HepG2 (cell line): ENCODE results near the gene SLC44A4. TPM values are rescaled to one million over a fixed set of nuclear protein-coding genes. Genes with fewer than 3 reads are reported as not detected.
A peak's percentile ranks its signal among the peaks of the same experiment; 100 is the strongest.

Experiments used
- EEA1 ChIP-seq: sonication (generic); formaldehyde crosslinking; IDR thresholded peaks from 2 replicates; pipeline ENCODE4 v1.5.1; 2020; ENCODE audit warnings: mild to moderate bottlenecking, missing genetic modification reagents, borderline replicate concordance
- FOSL1 ChIP-seq: sonication (generic); formaldehyde crosslinking; IDR thresholded peaks from 2 replicates; pipeline ENCODE4 v1.9.0; 2021; ENCODE audit warnings: missing genetic modification reagents, borderline replicate concordance
- FOXP4 ChIP-seq: sonication (generic); formaldehyde crosslinking; IDR thresholded peaks from 2 replicates; pipeline ENCODE4 v1.4.0; 2020; ENCODE audit warnings: missing genetic modification reagents
- GFI1 ChIP-seq: sonication (generic); formaldehyde crosslinking; IDR thresholded peaks from 2 replicates; pipeline ENCODE4 v1.5.0; 2020; ENCODE audit warnings: missing genetic modification reagents, mild to moderate bottlenecking, borderline replicate concordance
- HCFC1 ChIP-seq: fragments of 150-350 bp; IDR thresholded peaks from 2 replicates; pipeline ENCODE4 v1.6.1; 2014; ENCODE audit warnings: low read depth, low read length
- MBD4 ChIP-seq: IDR thresholded peaks from 2 replicates; pipeline ENCODE4 v1.6.1; 2012; ENCODE audit warnings: low read length, inconsistent platforms, borderline replicate concordance
- PHF21A ChIP-seq: sonication (generic); formaldehyde crosslinking; IDR thresholded peaks from 2 replicates; pipeline ENCODE4 v1.5.0; 2020; ENCODE audit warnings: mild to moderate bottlenecking, missing genetic modification reagents
- POLR2G ChIP-seq: fragments of 200-400 bp; formaldehyde crosslinking; IDR thresholded peaks from 2 replicates; pipeline ENCODE4 v1.6.1; 2018; ENCODE audit warnings: mild to moderate bottlenecking, low read depth, low read length, moderate library complexity
- SP140L ChIP-seq: sonication (generic); formaldehyde crosslinking; IDR thresholded peaks from 2 replicates; pipeline ENCODE4 v1.4.0; 2020; ENCODE audit warnings: missing genetic modification reagents, borderline replicate concordance
- TBX3 ChIP-seq: fragments of 450-650 bp; IDR thresholded peaks from 2 replicates; pipeline ENCODE4 v1.6.1; 2017; ENCODE audit warnings: antibody characterized with exemption, mild to moderate bottlenecking, inconsistent platforms, borderline replicate concordance
- TRIM24 ChIP-seq: sonication (generic); formaldehyde crosslinking; IDR thresholded peaks from 2 replicates; pipeline ENCODE4 v1.8.0; 2022; ENCODE audit warnings: mild to moderate bottlenecking, missing genetic modification reagents
- ZBED4 ChIP-seq: sonication (generic); formaldehyde crosslinking; IDR thresholded peaks from 2 replicates; pipeline ENCODE4 v1.4.0; 2020; ENCODE audit warnings: missing genetic modification reagents, borderline replicate concordance
- ZBTB20 ChIP-seq: sonication (generic); formaldehyde crosslinking; IDR thresholded peaks from 2 replicates; pipeline ENCODE4 v1.8.1; 2023; ENCODE audit warnings: missing genetic modification reagents, low read depth, mild to moderate bottlenecking, borderline replicate concordance
- ZBTB21 ChIP-seq: sonication (generic); formaldehyde crosslinking; IDR thresholded peaks from 2 replicates; pipeline ENCODE4 v1.4.0; 2020; ENCODE audit warnings: missing genetic modification reagents
- ZFX ChIP-seq: sonication (generic); formaldehyde crosslinking; IDR thresholded peaks from 2 replicates; pipeline ENCODE4 v1.4.0; 2020; ENCODE audit warnings: mild to moderate bottlenecking, low read depth, missing genetic modification reagents, moderate library complexity
- ZNF232 ChIP-seq: sonication (generic); formaldehyde crosslinking; IDR thresholded peaks from 2 replicates; pipeline ENCODE4 v1.4.0; 2020; ENCODE audit warnings: missing genetic modification reagents, borderline replicate concordance
- ZNF251 ChIP-seq: sonication (generic); formaldehyde crosslinking; IDR thresholded peaks from 2 replicates; pipeline ENCODE4 v1.9.0; 2021; ENCODE audit warnings: mild to moderate bottlenecking, missing genetic modification reagents
- ZNF543 ChIP-seq: sonication (generic); formaldehyde crosslinking; IDR thresholded peaks from 2 replicates; pipeline ENCODE4 v1.4.0; 2020; ENCODE audit warnings: mild to moderate bottlenecking, missing genetic modification reagents
- ZNF720 ChIP-seq: sonication (generic); formaldehyde crosslinking; IDR thresholded peaks from 2 replicates; pipeline ENCODE4 v1.4.0; 2020; ENCODE audit warnings: missing genetic modification reagents
- ZNF879 ChIP-seq: sonication (generic); formaldehyde crosslinking; IDR thresholded peaks from 2 replicates; pipeline ENCODE4 v1.8.1; 2023; ENCODE audit warnings: missing genetic modification reagents
- ZNF891 ChIP-seq: sonication (generic); formaldehyde crosslinking; IDR thresholded peaks from 2 replicates; pipeline ENCODE4 v1.5.0; 2020; ENCODE audit warnings: mild to moderate bottlenecking, missing genetic modification reagents
- polyA plus RNA-seq, 8 experiments: library from polyadenylated mRNA; depleted of rRNA in 3 of 8; stranded (reverse) in 7 of 8; unstranded in 1 of 8; fragments of >200 nt; fragmentation: Illumina TruSeq in 4 of 8; extraction: Trizol in 4 of 8; gene quantifications; 2 replicates each; pipeline versions ENCODE4 v1.2.1 to v1.2.3, GENCODE V29; 2011 to 2016; ENCODE audit warnings: low read depth in 4 of 8, missing spikeins in 1 of 8, mixed read lengths in 1 of 8; ENCODE audit not compliant: insufficient read depth in 1 of 8
- total RNA-seq, 5 experiments: library from RNA; depleted of rRNA; stranded (reverse); fragments of >200 nt; fragmentation: Illumina TruSeq; extraction: Trizol; gene quantifications; 2 replicates each; pipeline ENCODE4 v1.2.3, GENCODE V29; 2016; ENCODE audit warnings: low read depth in 1 of 5
- TF ChIP-seq, protein P1 (sequence below): sonication (generic); formaldehyde crosslinking; IDR thresholded peaks from 2 replicates; pipeline ENCODE4 v1.9.0; 2021; ENCODE audit warnings: missing genetic modification reagents, borderline replicate concordance

The SLC44A4 gene
- total and polyA plus RNA-seq, 2 of the 13 experiments (the other 11 are each of a cell fraction or from before 2014, with no cell fraction given), result 3.5 to 5.9 TPM

DNA sequence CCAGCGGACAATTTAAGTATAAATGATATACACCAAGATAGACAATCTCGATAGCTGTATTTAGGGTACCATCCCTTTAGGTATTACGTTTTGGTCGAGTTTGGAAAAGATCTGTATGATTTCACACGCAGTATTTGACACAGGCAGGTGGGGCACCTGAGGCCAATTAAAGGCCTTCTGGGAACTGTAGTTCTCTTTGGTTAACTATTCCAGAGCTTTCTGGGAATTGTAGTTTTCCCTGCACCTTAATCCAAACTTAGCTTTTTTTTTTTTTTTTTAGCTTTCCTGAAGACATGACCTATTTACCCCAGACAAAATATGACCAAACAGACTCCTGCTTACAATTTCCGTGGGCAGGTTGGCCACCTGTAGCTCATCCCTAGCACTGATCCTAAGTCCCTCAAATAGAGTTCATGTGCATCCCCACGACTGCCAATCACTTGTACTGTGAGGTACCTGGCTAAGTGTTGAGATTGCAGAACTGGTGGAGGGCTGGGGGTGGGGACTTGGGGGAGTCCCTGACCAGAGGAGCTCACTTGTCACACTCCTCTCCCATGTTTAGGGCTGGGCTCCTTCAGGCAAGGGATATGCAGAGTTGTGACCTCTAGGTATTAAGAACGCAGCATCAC is 19.7 kb upstream of the SLC44A4 start (continued):
- no peak for TF ChIP-seq SP140L
- TF ChIP-seq ZBED4 (CRISPR knock-in tag), result no peak
- no peak for TF ChIP-seq ZNF251 (CRISPR knock-in tag)
- TF ChIP-seq ZNF879, result no peak
- no peak for TF ChIP-seq FOSL1
- TF ChIP-seq GFI1 (CRISPR knock-in tag), result no peak
- TF ChIP-seq ZNF720, result no peak
- TF ChIP-seq ZBTB21, result 0 out of 2 replicates have a peak, but pooled peaks have one; percentile 48
- no peak for TF ChIP-seq ZBTB20 (CRISPR knock-in tag)
- TF ChIP-seq EEA1 (CRISPR knock-in tag), result no peak
- no peak for TF ChIP-seq TRIM24
- TF ChIP-seq POLR2G, result peak; percentile 25; the same call in 1 of the 2 replicates
- TF ChIP-seq MBD4, result 0 out of 2 replicates have a peak, but pooled peaks have one; percentile 55
- no peak for TF ChIP-seq ZNF543 (CRISPR knock-in tag)
- no peak for TF ChIP-seq ZNF891 (CRISPR knock-in tag)
- TF ChIP-seq HCFC1, result peak; percentile 93
- no peak; the same call in 1 of the 2 replicates for TF ChIP-seq ZFX (CRISPR knock-in tag)
- peak; percentile 14; the same call in 1 of the 2 replicates for TF ChIP-seq PHF21A (CRISPR knock-in tag)
- TF ChIP-seq FOXP4, result no peak
- no peak for TF ChIP-seq TBX3
- TF ChIP-seq, protein P1, sequence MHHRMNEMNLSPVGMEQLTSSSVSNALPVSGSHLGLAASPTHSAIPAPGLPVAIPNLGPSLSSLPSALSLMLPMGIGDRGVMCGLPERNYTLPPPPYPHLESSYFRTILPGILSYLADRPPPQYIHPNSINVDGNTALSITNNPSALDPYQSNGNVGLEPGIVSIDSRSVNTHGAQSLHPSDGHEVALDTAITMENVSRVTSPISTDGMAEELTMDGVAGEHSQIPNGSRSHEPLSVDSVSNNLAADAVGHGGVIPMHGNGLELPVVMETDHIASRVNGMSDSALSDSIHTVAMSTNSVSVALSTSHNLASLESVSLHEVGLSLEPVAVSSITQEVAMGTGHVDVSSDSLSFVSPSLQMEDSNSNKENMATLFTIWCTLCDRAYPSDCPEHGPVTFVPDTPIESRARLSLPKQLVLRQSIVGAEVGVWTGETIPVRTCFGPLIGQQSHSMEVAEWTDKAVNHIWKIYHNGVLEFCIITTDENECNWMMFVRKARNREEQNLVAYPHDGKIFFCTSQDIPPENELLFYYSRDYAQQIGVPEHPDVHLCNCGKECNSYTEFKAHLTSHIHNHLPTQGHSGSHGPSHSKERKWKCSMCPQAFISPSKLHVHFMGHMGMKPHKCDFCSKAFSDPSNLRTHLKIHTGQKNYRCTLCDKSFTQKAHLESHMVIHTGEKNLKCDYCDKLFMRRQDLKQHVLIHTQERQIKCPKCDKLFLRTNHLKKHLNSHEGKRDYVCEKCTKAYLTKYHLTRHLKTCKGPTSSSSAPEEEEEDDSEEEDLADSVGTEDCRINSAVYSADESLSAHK (CRISPR knock-in tag), result no peak
- TF ChIP-seq ZNF232 (CRISPR knock-in tag), result 0 out of 2 replicates have a peak, but pooled peaks have one; percentile 45
